Measurements from ENCODE around the gene MPV17L2.

MPV17L2 gene

DNA sequence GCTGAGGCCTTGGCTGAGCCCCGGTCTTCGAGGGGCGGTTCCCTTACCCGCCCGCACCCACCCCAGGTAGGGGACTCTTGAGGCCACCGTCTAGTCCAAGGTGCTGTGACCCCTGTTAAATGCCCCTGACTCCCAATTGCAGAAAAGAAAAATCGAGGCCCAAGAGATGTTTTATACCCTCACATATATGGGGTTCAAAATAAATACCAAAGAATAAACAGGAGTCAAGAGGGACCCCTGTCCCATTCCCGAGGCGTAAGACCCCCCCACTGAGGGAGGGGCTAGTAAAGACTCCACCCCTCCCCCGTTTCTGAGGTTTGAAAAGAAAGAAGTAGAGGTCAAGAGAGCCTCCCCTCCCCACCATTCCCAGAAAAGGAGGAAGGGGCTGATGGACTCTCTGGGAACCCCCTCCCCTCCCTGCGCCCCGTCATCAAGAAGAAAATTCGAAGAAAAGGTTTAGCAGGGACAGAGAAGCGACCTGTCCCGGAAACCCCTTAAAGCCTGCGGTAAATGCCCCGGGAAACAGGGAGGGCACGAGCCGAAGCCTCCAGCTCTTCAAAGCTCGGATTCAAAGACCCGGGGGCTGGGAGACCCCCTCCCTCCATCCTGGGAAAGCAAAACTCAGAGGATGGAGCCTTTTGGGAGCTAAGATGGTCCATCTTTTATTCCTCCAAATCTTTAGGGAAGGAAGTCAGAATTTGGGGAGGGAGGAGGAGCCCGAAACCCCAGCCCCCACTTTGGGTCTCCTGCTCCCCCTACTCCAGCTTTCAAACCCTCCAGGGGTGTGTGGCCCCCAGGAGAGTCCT, 11.6 kb downstream of the MPV17L2 start:
- peak overlapping the region; percentile 88 for H4K8ac ChIP-seq (ENCODE audit: low read length)
- peak overlapping the region; percentile 94 for H3K4me2 ChIP-seq (ENCODE audit: low read length, poor library complexity, severe bottlenecking)
- WGBS, result under 1% methylated on average over 17 of the region's 22 CpGs
- peak overlapping the region; percentile 98 for H3K27ac ChIP-seq (ENCODE audit: low read length, poor library complexity, severe bottlenecking)
- DNase-seq, result peak; percentile 77
- H2BK15ac ChIP-seq (ENCODE audit: low read depth, poor library complexity, severe bottlenecking), result peak overlapping the region; percentile 44
- H3K14ac ChIP-seq (ENCODE audit: low read length in 2 of 2), result no peak overlapping the region
- peak overlapping the region; percentile 59 to 87 for H3K4me3 ChIP-seq (ENCODE audit: insufficient read depth in 1 of 2, low read depth in 1 of 2, low read length in 2 of 2)
- peak overlapping the region; percentile 61 for H2BK5ac ChIP-seq (ENCODE audit: low read depth, low read length, poor library complexity, severe bottlenecking)
- H3K9ac ChIP-seq (ENCODE audit: low read length), result peak overlapping the region; percentile 96
- H3K18ac ChIP-seq (ENCODE audit: low read depth in 1 of 2, low read length in 2 of 2), result peak overlapping the region; percentile 54 to 80
- peaks cover 17% of the 10 kb centered on the region for H3K4me1 ChIP-seq (ENCODE audit: control insufficient read depth, insufficient read depth, low read depth, low read length)
- no peak overlapping the region for H2AFZ ChIP-seq (ENCODE audit: low read depth, low read length)
- H2BK12ac ChIP-seq (ENCODE audit: low read length in 2 of 2), result peak overlapping the region in 1 of 2 experiments; percentile 52
- H4K91ac ChIP-seq (ENCODE audit: low read length), result peak overlapping the region; percentile 71
- H3K4ac ChIP-seq (ENCODE audit: low read depth in 1 of 2, low read length in 2 of 2), result peak overlapping the region; percentile 43 to 91
- no peak overlapping the region for H3K23ac ChIP-seq (ENCODE audit: low read length in 2 of 2)
- H3K36me3 ChIP-seq (ENCODE audit: control insufficient read depth in 1 of 2, insufficient read depth in 2 of 2, low read depth in 1 of 2, low read length in 2 of 2), result peaks cover 10 to 16% of the 10 kb centered on the region in 2 experiments
- H3K27me3 ChIP-seq (ENCODE audit: control insufficient read depth in 1 of 2, insufficient read depth in 1 of 2, low read length in 2 of 2), result no peaks in the 10 kb centered on the region
- H3K79me1 ChIP-seq (replicated peaks; ENCODE audit: low read length, poor library complexity, severe bottlenecking), result peaks cover 11% of the 10 kb centered on the region
- no peaks in the 10 kb centered on the region for H3K9me3 ChIP-seq (ENCODE audit: control insufficient read depth, low read length)
- H2BK120ac ChIP-seq (ENCODE audit: low read depth, low read length), result peak overlapping the region; percentile 97
- peak overlapping the region; percentile 19 for H2AK5ac ChIP-seq (ENCODE audit: low read length, severe bottlenecking)

GRCh38 chr19:18205200-18205892, 12.3 kb downstream of the MPV17L2 start:
- Histone ChIP-seq H3K23ac (ENCODE audit: low read length in 2 of 2) (no peak overlapping the region), H2BK12ac (ENCODE audit: low read length in 2 of 2) (peak overlapping the region in 1 of 2 experiments; percentile 90), H3K27me3 (ENCODE audit: control insufficient read depth in 1 of 2, insufficient read depth in 1 of 2, low read length in 2 of 2) (peaks cover 0 to 6% of the 10 kb centered on the region in 2 experiments), H3K36me3 (ENCODE audit: control insufficient read depth in 1 of 2, insufficient read depth in 2 of 2, low read depth in 1 of 2, low read length in 2 of 2) (peaks cover 8 to 10% of the 10 kb centered on the region in 2 experiments), H3K27ac (ENCODE audit: low read length, poor library complexity, severe bottlenecking) (peak overlapping the region; percentile 98), H4K91ac (ENCODE audit: low read length) (peak overlapping the region; percentile 93), H3K14ac (ENCODE audit: low read length in 2 of 2) (peak overlapping the region in 1 of 2 experiments; percentile 62), H3K4me3 (ENCODE audit: insufficient read depth in 1 of 2, low read depth in 1 of 2, low read length in 2 of 2) (peak overlapping the region; percentile 59 to 87), H2AFZ (ENCODE audit: low read depth, low read length) (no peak overlapping the region), H2AK5ac (ENCODE audit: low read length, severe bottlenecking) (no peak overlapping the region), H2BK15ac (ENCODE audit: low read depth, poor library complexity, severe bottlenecking) (peak overlapping the region; percentile 86), H4K8ac (ENCODE audit: low read length) (peak overlapping the region; percentile 96), H3K79me1 (replicated peaks; ENCODE audit: low read length, poor library complexity, severe bottlenecking) (peaks cover 11% of the 10 kb centered on the region), H3K9ac (ENCODE audit: low read length) (peak overlapping the region; percentile 96), H3K9me3 (ENCODE audit: control insufficient read depth, low read length) (no peaks in the 10 kb centered on the region), H3K4ac (ENCODE audit: low read depth in 1 of 2, low read length in 2 of 2) (peak overlapping the region; percentile 91 to 94), H3K18ac (ENCODE audit: low read depth in 1 of 2, low read length in 2 of 2) (peak overlapping the region; percentile 81 to 98), H3K4me1 (ENCODE audit: control insufficient read depth, insufficient read depth, low read depth, low read length) (peaks cover 15% of the 10 kb centered on the region), H3K4me2 (ENCODE audit: low read length, poor library complexity, severe bottlenecking) (peak overlapping the region; percentile 94), H2BK5ac (ENCODE audit: low read depth, low read length, poor library complexity, severe bottlenecking) (peak overlapping the region; percentile 61), H2BK120ac (ENCODE audit: low read depth, low read length) (peak overlapping the region; percentile 97)
- DNase-seq, result peak; percentile 91
- WGBS, result 27% methylated on average over 25 of the region's 36 CpGs

DNA sequence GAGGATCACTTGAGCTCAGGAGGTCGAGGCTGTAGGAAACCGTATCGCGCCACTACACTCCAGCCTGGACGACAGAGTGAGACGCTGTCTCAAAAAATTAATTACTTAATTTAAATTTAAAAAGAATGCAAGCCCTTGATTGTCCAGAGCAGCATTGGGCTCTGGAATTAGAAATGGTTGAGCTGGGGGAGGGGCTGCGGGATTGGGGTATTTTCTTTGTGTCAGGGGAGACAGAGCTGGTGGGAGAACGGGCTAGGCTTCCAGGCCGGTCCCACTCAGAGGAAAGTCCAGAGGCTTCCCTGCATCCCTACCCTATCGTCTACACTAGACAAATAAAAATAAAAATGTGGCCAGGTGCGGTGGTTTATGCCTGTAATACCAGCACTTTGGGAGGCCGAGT, 13.0 kb downstream of the MPV17L2 start:
- H3K14ac ChIP-seq (ENCODE audit: low read length in 2 of 2), result no peak overlapping the region
- H3K36me3 ChIP-seq (ENCODE audit: control insufficient read depth in 1 of 2, insufficient read depth in 2 of 2, low read depth in 1 of 2, low read length in 2 of 2), result peaks cover 5 to 8% of the 10 kb centered on the region in 2 experiments
- H4K8ac ChIP-seq (ENCODE audit: low read length), result peak overlapping the region; percentile 96
- H3K18ac ChIP-seq (ENCODE audit: low read depth in 1 of 2, low read length in 2 of 2), result no peak overlapping the region
- no peak overlapping the region for H2AFZ ChIP-seq (ENCODE audit: low read depth, low read length)
- no peak overlapping the region for H3K4me3 ChIP-seq (ENCODE audit: insufficient read depth in 1 of 2, low read depth in 1 of 2, low read length in 2 of 2)
- DNase-seq, result no peak
- no peak overlapping the region for H2AK5ac ChIP-seq (ENCODE audit: low read length, severe bottlenecking)
- no peak overlapping the region for H3K4ac ChIP-seq (ENCODE audit: low read depth in 1 of 2, low read length in 2 of 2)
- no peaks in the 10 kb centered on the region for H3K9me3 ChIP-seq (ENCODE audit: control insufficient read depth, low read length)
- no peak overlapping the region for H4K91ac ChIP-seq (ENCODE audit: low read length)
- peak overlapping the region; percentile 75 for H2BK15ac ChIP-seq (ENCODE audit: low read depth, poor library complexity, severe bottlenecking)
- peaks cover 11% of the 10 kb centered on the region for H3K79me1 ChIP-seq (replicated peaks; ENCODE audit: low read length, poor library complexity, severe bottlenecking)
- H3K4me1 ChIP-seq (ENCODE audit: control insufficient read depth, insufficient read depth, low read depth, low read length), result peaks cover 15% of the 10 kb centered on the region
- peaks cover 0 to 11% of the 10 kb centered on the region in 2 experiments for H3K27me3 ChIP-seq (ENCODE audit: control insufficient read depth in 1 of 2, insufficient read depth in 1 of 2, low read length in 2 of 2)
- 92% methylated on average over 6 of the region's 12 CpGs for WGBS
- H2BK12ac ChIP-seq (ENCODE audit: low read length in 2 of 2), result no peak overlapping the region
- no peak overlapping the region for H2BK5ac ChIP-seq (ENCODE audit: low read depth, low read length, poor library complexity, severe bottlenecking)
- peak overlapping the region; percentile 96 for H3K9ac ChIP-seq (ENCODE audit: low read length)
- H3K23ac ChIP-seq (ENCODE audit: low read length in 2 of 2), result no peak overlapping the region
- peak overlapping the region; percentile 94 for H3K4me2 ChIP-seq (ENCODE audit: low read length, poor library complexity, severe bottlenecking)
- H3K27ac ChIP-seq (ENCODE audit: low read length, poor library complexity, severe bottlenecking), result no peak overlapping the region
- H2BK120ac ChIP-seq (ENCODE audit: low read depth, low read length), result peak overlapping the region; percentile 37

Data from mesenchymal stem cell (in vitro differentiated cells and primary cell).